Mammary epithelial cell (primary cell): ENCODE measurements around the gene SLC38A3.

Experiments used
- EZH2 ChIP-seq: IDR thresholded peaks from 2 replicates; pipeline ENCODE4 v1.6.1; 2012; ENCODE audit warnings: low read length, inconsistent platforms, borderline replicate concordance
- TF ChIP-seq, protein P1 (sequence below), 2 donors: IDR thresholded peaks in 1 of 2; conservative IDR thresholded peaks in 1 of 2; 2 replicates each; pipeline ENCODE4 v1.5.1; 2011 to 2012; ENCODE audit warnings: inconsistent platforms in 2 of 2, low read length in 2 of 2, mild to moderate bottlenecking in 2 of 2, control low read depth in 1 of 2, low read depth in 1 of 2; ENCODE audit not compliant: insufficient read depth in 1 of 2; ENCODE audit errors: extremely low read depth in 1 of 2

DNA sequence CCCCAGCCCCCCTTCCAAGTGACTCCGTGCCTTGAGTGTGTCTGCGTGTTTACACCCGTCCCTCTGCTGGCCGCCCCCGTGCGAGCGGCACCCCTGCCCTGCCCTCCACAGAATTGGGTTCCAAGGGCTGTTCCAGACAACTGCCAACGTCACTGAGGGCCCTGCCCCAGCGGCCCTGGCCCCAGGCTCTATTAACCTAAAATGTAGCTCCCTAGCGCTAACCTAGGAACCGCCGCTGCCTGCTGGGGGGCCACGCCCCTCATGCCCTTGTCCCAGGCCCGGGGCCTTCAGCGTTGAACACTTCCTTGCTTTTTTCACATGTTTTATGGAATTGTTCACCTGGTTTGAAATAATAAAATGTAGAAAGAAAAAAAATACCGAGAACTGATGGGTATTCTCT, 53.9 kb downstream of the SLC38A3 start:
- TF ChIP-seq, protein P1, sequence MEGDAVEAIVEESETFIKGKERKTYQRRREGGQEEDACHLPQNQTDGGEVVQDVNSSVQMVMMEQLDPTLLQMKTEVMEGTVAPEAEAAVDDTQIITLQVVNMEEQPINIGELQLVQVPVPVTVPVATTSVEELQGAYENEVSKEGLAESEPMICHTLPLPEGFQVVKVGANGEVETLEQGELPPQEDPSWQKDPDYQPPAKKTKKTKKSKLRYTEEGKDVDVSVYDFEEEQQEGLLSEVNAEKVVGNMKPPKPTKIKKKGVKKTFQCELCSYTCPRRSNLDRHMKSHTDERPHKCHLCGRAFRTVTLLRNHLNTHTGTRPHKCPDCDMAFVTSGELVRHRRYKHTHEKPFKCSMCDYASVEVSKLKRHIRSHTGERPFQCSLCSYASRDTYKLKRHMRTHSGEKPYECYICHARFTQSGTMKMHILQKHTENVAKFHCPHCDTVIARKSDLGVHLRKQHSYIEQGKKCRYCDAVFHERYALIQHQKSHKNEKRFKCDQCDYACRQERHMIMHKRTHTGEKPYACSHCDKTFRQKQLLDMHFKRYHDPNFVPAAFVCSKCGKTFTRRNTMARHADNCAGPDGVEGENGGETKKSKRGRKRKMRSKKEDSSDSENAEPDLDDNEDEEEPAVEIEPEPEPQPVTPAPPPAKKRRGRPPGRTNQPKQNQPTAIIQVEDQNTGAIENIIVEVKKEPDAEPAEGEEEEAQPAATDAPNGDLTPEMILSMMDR (conservative IDR thresholded peaks at IDR 0.05 in 1 of 2, IDR thresholded peaks at IDR 0.05 in 1 of 2; ENCODE audit: extremely low read depth in 1 of 2, insufficient read depth in 1 of 2, low read depth in 1 of 2, low read length in 2 of 2) = no peak
- TF ChIP-seq EZH2 = no peak
